IPS-18c (cell line): ENCODE data around the gene BTBD19.
"Not testable (repeated sequence)": the region's sequence is repeated elsewhere in the genome, so short reads cannot be mapped to it uniquely, and the experiment has no call there.

ENCODE experiments used
- H3K4me3 ChIP-seq: 2 replicates; pipeline ENCODE4 v1.7.0; 2013; ENCODE audit warnings: low read depth, mild to moderate bottlenecking, low read length, moderate library complexity; ENCODE audit not compliant: insufficient read depth
- H3K9me3 ChIP-seq: one replicate; pipeline ENCODE4 v1.6.1; 2013; ENCODE audit warnings: mild to moderate bottlenecking, low read length, moderate library complexity; ENCODE audit not compliant: control insufficient read depth, insufficient read depth

The BTBD19 gene

DNA sequence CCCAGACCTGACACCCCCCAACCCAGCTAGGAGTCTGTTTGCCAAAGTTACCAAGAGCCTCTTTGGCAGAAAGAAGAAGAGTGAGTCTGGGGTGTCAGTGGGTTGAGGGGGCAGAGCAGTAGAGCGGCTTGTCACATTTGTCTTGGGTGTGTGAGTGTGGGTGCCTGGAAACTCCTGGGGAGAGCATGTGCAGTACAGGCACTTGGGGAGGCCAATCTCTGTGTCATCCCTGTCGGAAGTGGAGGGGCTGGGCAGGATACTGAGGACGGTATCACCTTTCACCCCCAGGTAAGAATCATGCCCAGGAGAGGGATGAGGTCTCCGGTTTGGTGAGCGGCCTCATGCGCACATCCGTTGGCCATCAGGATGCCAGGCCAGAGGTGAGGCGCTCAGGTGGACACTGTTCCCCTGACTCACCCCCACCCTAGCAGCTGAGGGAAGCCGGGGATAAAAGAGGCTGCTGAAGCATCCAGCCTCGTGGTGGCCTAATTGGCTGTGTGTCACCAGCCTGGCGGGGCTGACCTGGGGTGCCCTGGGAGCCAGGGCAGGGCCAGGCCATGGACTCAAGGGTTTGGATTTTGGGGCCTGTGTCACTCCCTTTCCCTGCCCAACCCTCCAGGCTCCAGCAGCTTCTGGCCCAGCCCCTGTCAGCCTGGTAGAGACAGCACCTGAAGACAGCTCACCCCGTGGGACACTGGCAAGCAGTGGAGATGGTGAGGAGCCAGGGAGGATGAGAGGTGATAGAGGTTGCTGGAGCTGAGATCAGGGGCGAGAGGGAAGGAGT is 4.8 kb upstream of the BTBD19 start:
- H3K4me3 ChIP-seq: no peak overlapping the region

DNA sequence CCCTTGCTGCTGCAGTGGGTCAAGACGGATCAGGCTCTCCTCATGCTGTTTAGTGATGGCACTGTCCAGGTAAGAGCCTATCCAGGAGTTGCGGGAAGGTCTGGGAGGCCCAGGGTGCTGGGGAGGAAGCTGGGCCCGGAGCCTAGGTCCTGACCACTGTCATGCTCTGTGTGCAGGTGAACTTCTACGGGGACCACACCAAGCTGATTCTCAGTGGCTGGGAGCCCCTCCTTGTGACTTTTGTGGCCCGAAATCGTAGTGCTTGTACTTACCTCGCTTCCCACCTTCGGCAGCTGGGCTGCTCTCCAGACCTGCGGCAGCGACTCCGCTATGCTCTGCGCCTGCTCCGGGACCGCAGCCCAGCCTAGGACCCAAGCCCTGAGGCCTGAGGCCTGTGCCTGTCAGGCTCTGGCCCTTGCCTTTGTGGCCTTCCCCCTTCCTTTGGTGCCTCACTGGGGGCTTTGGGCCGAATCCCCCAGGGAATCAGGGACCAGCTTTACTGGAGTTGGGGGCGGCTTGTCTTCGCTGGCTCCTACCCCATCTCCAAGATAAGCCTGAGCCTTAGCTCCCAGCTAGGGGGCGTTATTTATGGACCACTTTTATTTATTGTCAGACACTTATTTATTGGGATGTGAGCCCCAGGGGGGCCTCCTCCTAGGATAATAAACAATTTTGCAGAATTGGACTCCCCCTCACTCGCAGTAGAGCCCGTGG is 2.9 kb upstream of the BTBD19 start:
- Histone ChIP-seq H3K9me3 (no peaks in the 10 kb centered on the region), H3K4me3 (no peak overlapping the region)

More for the DNA sequence above, 4.8 kb upstream of the BTBD19 start:
- no peaks in the 10 kb centered on the region for H3K9me3 ChIP-seq

DNA sequence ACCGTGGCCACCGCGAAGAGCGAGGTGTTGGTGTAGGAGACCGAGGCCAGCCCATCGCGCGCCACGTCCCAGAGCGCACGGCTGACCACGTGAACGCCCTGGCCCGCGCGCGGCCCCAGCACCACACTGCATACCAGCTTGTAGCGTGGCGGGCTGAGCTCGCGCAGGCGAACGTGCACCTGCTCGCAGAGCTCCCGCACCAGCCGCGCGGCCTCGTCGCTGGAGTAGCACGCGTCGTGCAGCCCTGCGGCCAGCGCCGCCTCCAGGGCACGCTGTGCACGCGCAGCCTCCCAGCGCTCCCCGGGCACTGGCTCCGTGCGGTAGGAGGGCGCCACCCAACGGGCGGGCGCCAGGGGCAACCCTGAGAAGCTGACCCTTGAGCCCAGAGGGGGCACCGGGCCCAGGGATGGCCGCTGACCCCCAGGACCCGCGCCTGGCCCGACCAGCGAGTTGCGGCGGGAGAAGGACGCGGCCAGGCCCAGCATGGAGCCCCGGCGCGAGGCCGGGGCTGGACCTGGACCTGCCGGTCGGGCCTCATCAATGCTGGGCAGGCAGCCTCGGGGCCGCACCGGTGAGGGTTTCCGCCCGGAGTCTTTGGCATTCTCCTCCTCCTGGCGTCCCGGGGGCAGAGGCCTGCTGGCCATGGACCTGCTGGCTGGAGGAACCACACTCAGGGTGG is 2.2 kb upstream of the BTBD19 start:
- H3K4me3 ChIP-seq: no peak overlapping the region
- H3K9me3 ChIP-seq: no peaks in the 10 kb centered on the region

DNA sequence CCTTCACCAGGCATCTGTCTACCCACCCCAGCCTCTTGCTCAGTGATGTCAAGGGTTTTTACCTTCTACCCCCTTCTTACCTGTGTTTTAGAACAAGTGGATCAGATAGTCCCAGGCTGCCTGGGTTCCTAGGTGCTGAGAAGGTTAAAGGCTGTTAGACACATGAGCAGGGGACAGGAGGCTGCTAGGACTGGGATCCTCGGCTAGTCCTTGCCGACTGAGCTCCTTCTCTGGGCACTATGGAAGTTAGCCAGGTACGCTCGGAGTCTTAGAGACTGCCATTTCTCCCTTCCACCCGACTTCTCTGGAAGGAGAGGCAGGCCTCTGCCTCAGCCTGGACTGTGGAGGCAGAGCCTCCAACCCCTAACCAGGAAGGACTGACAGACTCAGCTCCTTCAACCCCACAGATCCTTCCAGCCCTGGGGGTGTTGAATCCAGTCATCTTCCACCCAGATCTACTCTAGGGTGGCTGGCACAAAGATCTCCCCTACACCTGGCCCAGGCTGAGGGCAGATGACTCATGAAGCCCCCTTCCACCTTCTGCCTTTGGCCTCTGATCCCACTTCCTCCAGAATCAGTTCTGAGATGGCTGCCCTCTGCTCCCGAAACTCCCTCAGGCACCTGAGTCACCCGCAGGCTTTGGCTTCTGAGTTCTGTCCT is 1.5 kb upstream of the BTBD19 start, which contains the start of gene DYNLT4:
Gene DYNLT4 (minus strand): TSS at position 648 of the 660 bp plus-strand sequence. CDS start 683 bp downstream, outside the sequence.
- H3K4me3 ChIP-seq: peak within 1 kb of the TSS; percentile 31; the same call in 1 of the 2 replicates
- H3K9me3 ChIP-seq: no peaks in the 10 kb centered on the region

GRCh38 chr1:44807364-44808062 is 810 bp upstream of the BTBD19 start:
- H3K4me3 ChIP-seq: peak overlapping the region; percentile 31; the same call in 1 of the 2 replicates

GRCh38 chr1:44808938-44809917 is 905 bp downstream of the BTBD19 start:
- Histone ChIP-seq H3K4me3 (peak overlapping the region; percentile 28; the same call in 1 of the 2 replicates), H3K9me3 (no peaks in the 10 kb centered on the region)

More at GRCh38 chr1:44807364-44808062, 810 bp upstream of the BTBD19 start:
- H3K9me3 ChIP-seq: no peaks in the 10 kb centered on the region

- H3K4me3 ChIP-seq: no peak overlapping the region
- no peaks in the 10 kb centered on the region for H3K9me3 ChIP-seq
These were observed 1.9 kb downstream of the BTBD19 start for GRCh38 chr1:44810101-44810761.

DNA sequence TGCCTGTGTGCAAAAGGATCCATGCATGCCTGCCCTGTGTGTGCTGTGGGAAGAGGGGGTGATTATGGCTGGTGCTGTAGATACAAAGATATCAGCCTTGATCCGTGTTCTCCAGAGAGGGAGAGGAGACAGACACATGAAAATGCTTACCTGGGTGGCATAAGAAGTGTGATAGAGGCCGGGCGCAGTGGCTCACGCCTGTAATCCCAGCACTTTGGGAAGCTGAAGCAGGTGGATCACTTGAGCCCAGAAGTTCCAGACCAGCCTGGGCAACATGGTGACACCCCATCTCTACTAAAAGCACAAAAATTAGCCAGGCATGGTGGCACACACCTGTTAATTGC is 2.4 kb downstream of the BTBD19 start:
- H3K4me3 ChIP-seq, H3K9me3 ChIP-seq: not testable (repeated sequence)

DNA sequence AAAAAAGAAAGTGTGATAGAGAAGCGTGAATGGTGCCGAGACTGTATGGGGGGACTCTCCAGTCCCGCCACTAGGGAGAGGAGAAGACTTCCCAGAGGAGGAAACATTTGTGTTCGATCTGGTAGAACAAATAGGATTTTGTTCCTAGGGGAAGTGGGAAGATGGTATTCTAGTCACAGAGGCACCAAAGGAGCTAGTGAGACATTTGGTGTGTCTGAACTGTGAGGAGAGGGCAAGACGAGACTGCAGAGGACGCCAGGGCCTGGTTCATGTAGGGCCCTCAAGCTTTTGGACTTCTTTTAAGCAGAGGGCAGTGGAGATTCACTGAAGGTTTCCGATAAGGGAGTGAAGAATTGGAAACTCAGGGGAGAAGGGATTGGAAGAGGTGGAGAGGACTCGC is 2.9 kb downstream of the BTBD19 start:
- no peak overlapping the region for H3K4me3 ChIP-seq
- H3K9me3 ChIP-seq: no peaks in the 10 kb centered on the region

- H3K4me3 ChIP-seq: peak overlapping the region; percentile 42; the same call in 1 of the 2 replicates
- H3K9me3 ChIP-seq: no peaks in the 10 kb centered on the region
These were observed 4.7 kb downstream of the BTBD19 start for GRCh38 chr1:44812822-44813543.

DNA sequence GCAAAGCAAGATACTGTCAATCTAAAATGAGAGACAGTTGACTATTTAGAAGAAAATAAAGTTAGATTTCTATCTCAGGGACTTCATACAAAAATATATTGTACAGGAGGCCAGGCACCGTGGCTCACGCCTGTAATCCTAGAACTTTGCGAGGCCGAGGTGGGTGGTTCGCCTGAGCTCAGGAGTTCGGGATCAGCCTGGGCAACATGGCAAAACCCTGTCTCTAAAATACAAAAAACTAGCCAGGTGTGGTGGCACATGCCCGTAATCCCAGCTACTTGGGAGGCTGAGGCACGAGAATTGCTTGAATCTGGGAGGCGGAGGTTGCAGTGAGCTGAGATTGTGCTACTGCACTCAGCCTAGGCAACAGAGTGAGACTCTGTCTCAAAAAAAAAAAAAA is 7.6 kb downstream of the BTBD19 start:
- not testable (repeated sequence) for H3K4me3 ChIP-seq, H3K9me3 ChIP-seq

- no peaks in the 10 kb centered on the region for H3K9me3 ChIP-seq
- H3K4me3 ChIP-seq: no peak overlapping the region
These were observed 9.0 kb downstream of the BTBD19 start for GRCh38 chr1:44817307-44817706.

- no peak overlapping the region for H3K4me3 ChIP-seq
- H3K9me3 ChIP-seq: no peaks in the 10 kb centered on the region
These were observed 9.6 kb downstream of the BTBD19 start for GRCh38 chr1:44817771-44818495.

- H3K9me3 ChIP-seq: no peaks in the 10 kb centered on the region
- peak overlapping the region; percentile 28; the same call in 1 of the 2 replicates for H3K4me3 ChIP-seq
These were observed 10.9 kb downstream of the BTBD19 start for GRCh38 chr1:44819196-44819607.
